H1 (cell line): ENCODE results near the gene THAP4. TPM values are rescaled to one million over a fixed set of nuclear protein-coding genes. Genes with fewer than 3 reads are reported as not detected.

Experiments used
- CTCF ChIA-PET: fragments of 300-600 bp; sonication (Branson Sonifier 250); formaldehyde crosslinking; loops from one replicate; lab custom pipeline; 2021; ENCODE audit not compliant: partially characterized antibody; lab: Charles Lee
- POLR2A ChIA-PET: fragments of 300-600 bp; sonication (Branson Sonifier 250); formaldehyde crosslinking; loops from one replicate; lab custom pipeline; 2021; ENCODE audit warnings: inconsistent platforms; ENCODE audit not compliant: partially characterized antibody; lab: Charles Lee
- DNase-seq, 2 experiments: peaks; one replicate each; pipeline versions ENCODE4 v3.0.0 to v3.0.0-alpha.2; 2010 to 2022; ENCODE audit warnings: low spot score in 2 of 2, low read depth in 1 of 2, mixed read lengths in 1 of 2
- FAIRE-seq: peaks from 2 replicates; lab custom pipeline; 2011; peaks lifted over from hg19 to GRCh38; lab: Jason Lieb, UNC
- H2AFZ ChIP-seq: 2 replicates; pipeline ENCODE4 v1.8.1; 2012; ENCODE audit warnings: low read length, inconsistent platforms
- H2AK5ac ChIP-seq: 2 replicates; pipeline ENCODE4 v1.6.1; 2013; ENCODE audit warnings: low read depth, low read length
- H2BK120ac ChIP-seq: replicated peaks from 2 replicates; pipeline ENCODE3; 2013; ENCODE audit warnings: low read depth, low read length, inconsistent platforms
- H2BK12ac ChIP-seq: 2 replicates; pipeline ENCODE4 v1.6.1; 2013; ENCODE audit warnings: low read depth, low read length
- H2BK15ac ChIP-seq: 2 replicates; pipeline ENCODE4 v1.6.1; 2013; ENCODE audit warnings: low read length
- H2BK20ac ChIP-seq: 2 replicates; pipeline ENCODE4 v1.6.1; 2013; ENCODE audit warnings: low read length
- H2BK5ac ChIP-seq: 2 replicates; pipeline ENCODE4 v1.6.1; 2013; ENCODE audit warnings: low read depth, low read length
- H3K14ac ChIP-seq: 2 replicates; pipeline ENCODE4 v1.6.1; 2013; ENCODE audit warnings: inconsistent platforms; ENCODE audit not compliant: insufficient read length
- H3K18ac ChIP-seq: 2 replicates; pipeline ENCODE4 v1.6.1; 2013; ENCODE audit warnings: low read length; ENCODE audit errors: extremely low read depth
- H3K23ac ChIP-seq: 2 replicates; pipeline ENCODE4 v1.6.1; 2013; ENCODE audit warnings: inconsistent platforms; ENCODE audit not compliant: insufficient read length
- H3K23me2 ChIP-seq: 2 replicates; pipeline ENCODE4 v1.6.1; 2013; ENCODE audit warnings: low read depth, low read length
- H3K27ac ChIP-seq: 2 replicates; pipeline ENCODE4 v1.6.1; 2011; ENCODE audit warnings: low read depth, low read length, inconsistent platforms
- H3K27me3 ChIP-seq, 4 experiments: replicated peaks in 1 of 4; 1 replicate in 1 of 4; 2 replicates in 3 of 4; pipeline versions ENCODE4 v1.6.1 to v1.8.1; 2011 to 2013; ENCODE audit warnings: low read length in 3 of 4, mild to moderate bottlenecking in 3 of 4, inconsistent platforms in 2 of 4, mixed read lengths in 2 of 4, moderate library complexity in 1 of 4; ENCODE audit not compliant: control insufficient read depth in 3 of 4, insufficient read depth in 3 of 4; ENCODE audit errors: extremely low read depth in 1 of 4
- H3K36me3 ChIP-seq, 4 experiments: 2 replicates each; pipeline versions ENCODE4 v1.6.1 to v1.8.1; 2011 to 2013; ENCODE audit warnings: mild to moderate bottlenecking in 4 of 4, low read length in 3 of 4, moderate library complexity in 2 of 4, control low read depth in 1 of 4, inconsistent platforms in 1 of 4; ENCODE audit not compliant: insufficient read depth in 4 of 4, control insufficient read depth in 2 of 4
- H3K4ac ChIP-seq: replicated peaks from 2 replicates; pipeline ENCODE3; 2013; ENCODE audit warnings: low read length, low read depth, mixed read lengths, inconsistent platforms; ENCODE audit not compliant: insufficient read length
- H3K4me1 ChIP-seq, 4 experiments: replicated peaks in 1 of 4; 1 replicate in 1 of 4; 2 replicates in 3 of 4; pipeline versions ENCODE4 v1.6.1 to v1.8.1; 2011 to 2013; ENCODE audit warnings: low read length in 3 of 4, inconsistent platforms in 2 of 4, mixed read lengths in 1 of 4; ENCODE audit not compliant: insufficient read depth in 4 of 4, control insufficient read depth in 3 of 4
- H3K4me2 ChIP-seq, 2 experiments: 2 replicates each; pipeline versions ENCODE4 v1.6.1 to v1.8.1; 2011 to 2013; ENCODE audit warnings: low read depth in 2 of 2, low read length in 2 of 2, control low read depth in 1 of 2, inconsistent platforms in 1 of 2, mild to moderate bottlenecking in 1 of 2; ENCODE audit not compliant: insufficient read depth in 1 of 2
- H3K4me3 ChIP-seq, 4 experiments: fragments of 200-600, 300-600 bp in 1 of 4; sonication (generic), shearing (Covaris generic), sonication (Bioruptor Twin) in 1 of 4; 2 replicates each; pipeline versions ENCODE4 v1.5.1 to v1.8.1; 2011 to 2016; ENCODE audit warnings: low read length in 4 of 4, low read depth in 3 of 4, control low read depth in 2 of 4, inconsistent platforms in 2 of 4, mild to moderate bottlenecking in 2 of 4, mixed read lengths in 1 of 4, moderate library complexity in 1 of 4; ENCODE audit not compliant: insufficient read depth in 2 of 4; ENCODE audit errors: extremely low read depth in 1 of 4
- H3K56ac ChIP-seq: replicated peaks from 2 replicates; pipeline ENCODE3; 2013; ENCODE audit warnings: low read depth, mild to moderate bottlenecking, mixed read lengths, low read length, inconsistent platforms; ENCODE audit not compliant: insufficient read length
- H3K79me1 ChIP-seq: 2 replicates; pipeline ENCODE4 v1.6.1; 2013; ENCODE audit warnings: low read depth, low read length, control low read depth
- H3K79me2 ChIP-seq, 2 experiments: 2 replicates each; pipeline versions ENCODE4 v1.6.1 to v1.8.1; 2012 to 2013; ENCODE audit warnings: low read length in 2 of 2, mild to moderate bottlenecking in 2 of 2, inconsistent platforms in 1 of 2; ENCODE audit not compliant: insufficient read depth in 2 of 2, control insufficient read depth in 1 of 2
- H3K9ac ChIP-seq, 4 experiments: replicated peaks in 1 of 4; 1 replicate in 1 of 4; 2 replicates in 3 of 4; pipeline versions ENCODE4 v1.6.1 to v1.8.1; 2011 to 2013; ENCODE audit warnings: low read depth in 3 of 4, low read length in 3 of 4, control low read depth in 2 of 4, mild to moderate bottlenecking in 2 of 4, moderate library complexity in 2 of 4, inconsistent platforms in 1 of 4; ENCODE audit errors: extremely low read depth in 1 of 4
- H3K9me3 ChIP-seq, 2 experiments: 2 replicates each; pipeline versions ENCODE4 v1.6.1 to v1.8.1; 2012 to 2013; ENCODE audit warnings: mild to moderate bottlenecking in 2 of 2, moderate library complexity in 2 of 2, control low read depth in 1 of 2, inconsistent platforms in 1 of 2, low read depth in 1 of 2, low read length in 1 of 2, mixed read lengths in 1 of 2; ENCODE audit not compliant: insufficient read depth in 2 of 2
- H4K20me1 ChIP-seq, 2 experiments: replicated peaks in 1 of 2; 2 replicates each; pipeline versions ENCODE3 to v1.8.1; 2011 to 2013; ENCODE audit warnings: inconsistent platforms in 2 of 2, low read length in 2 of 2, mild to moderate bottlenecking in 1 of 2; ENCODE audit not compliant: insufficient read depth in 2 of 2, control insufficient read depth in 1 of 2
- H4K5ac ChIP-seq: 2 replicates; pipeline ENCODE4 v1.6.1; 2013; ENCODE audit warnings: low read length, low read depth, mixed read lengths, inconsistent platforms; ENCODE audit not compliant: insufficient read length
- H4K8ac ChIP-seq: 2 replicates; pipeline ENCODE4 v1.8.0; 2013; ENCODE audit warnings: mild to moderate bottlenecking, moderate library complexity, low read length, inconsistent platforms; ENCODE audit not compliant: insufficient read depth; ENCODE audit errors: extremely low read depth
- H4K91ac ChIP-seq: replicated peaks from 2 replicates; pipeline ENCODE3; 2013; ENCODE audit warnings: low read length, mixed read lengths, inconsistent platforms; ENCODE audit not compliant: insufficient read length
- ATF2 ChIP-seq: IDR thresholded peaks from 2 replicates; pipeline ENCODE4 v1.6.1; 2012; ENCODE audit warnings: low read length, inconsistent platforms
- CEBPB ChIP-seq: IDR thresholded peaks from 2 replicates; pipeline ENCODE4 v1.6.1; 2012; ENCODE audit warnings: low read depth, low read length
- CHD1 ChIP-seq: IDR thresholded peaks from 2 replicates; pipeline ENCODE4 v1.6.1; 2012; ENCODE audit warnings: low read depth, low read length, improper control_type of control experiment
- CREB1 ChIP-seq: IDR thresholded peaks from 2 replicates; pipeline ENCODE4 v1.6.1; 2012; ENCODE audit warnings: inconsistent platforms
- GABPA ChIP-seq: IDR thresholded peaks from 2 replicates; pipeline ENCODE4 v1.6.1; 2011; ENCODE audit warnings: mild to moderate bottlenecking, low read length, moderate library complexity, borderline replicate concordance; ENCODE audit not compliant: insufficient read depth
- JUN ChIP-seq: IDR thresholded peaks from 2 replicates; pipeline ENCODE4 v1.6.1; 2011; ENCODE audit warnings: low read depth, mild to moderate bottlenecking, improper control_type of control experiment, low read length
- KDM5A ChIP-seq: fragments of 200-600 bp; IDR thresholded peaks from 2 replicates; pipeline ENCODE4 v1.7.1; 2012; ENCODE audit warnings: mild to moderate bottlenecking, low read length, inconsistent platforms, mixed read lengths
- RXRA ChIP-seq: IDR thresholded peaks from 2 replicates; pipeline ENCODE4 v1.6.1; 2011; ENCODE audit warnings: low read depth, mild to moderate bottlenecking, low read length, moderate library complexity; ENCODE audit not compliant: insufficient read depth
- SIN3A ChIP-seq, 2 experiments: IDR thresholded peaks in 1 of 2; conservative IDR thresholded peaks in 1 of 2; 2 replicates each; pipeline ENCODE4 v1.6.1; 2011 to 2012; ENCODE audit warnings: low read length in 2 of 2, improper control_type of control experiment in 1 of 2, low read depth in 1 of 2, mild to moderate bottlenecking in 1 of 2
- TAF1 ChIP-seq: IDR thresholded peaks from 2 replicates; pipeline ENCODE4 v1.6.1; 2011; ENCODE audit warnings: mild to moderate bottlenecking, low read depth, low read length
- TAF7 ChIP-seq: optimal IDR thresholded peaks from 2 replicates; pipeline ENCODE3; 2011; ENCODE audit warnings: low read depth, mild to moderate bottlenecking, inconsistent platforms, low read length, moderate library complexity, borderline replicate concordance
- TBP ChIP-seq: IDR thresholded peaks from 2 replicates; pipeline ENCODE4 v1.6.1; 2011; ENCODE audit warnings: low read depth, low read length, improper control_type of control experiment
- TEAD4 ChIP-seq: IDR thresholded peaks from 2 replicates; pipeline ENCODE4 v1.6.1; 2012; ENCODE audit warnings: low read depth, low read length, inconsistent platforms, mixed read lengths
- ZNF274 ChIP-seq: IDR thresholded peaks from 2 replicates; pipeline ENCODE4 v1.7.0; 2012; ENCODE audit warnings: low read length, borderline replicate concordance; ENCODE audit errors: extremely low read depth
- polyA plus RNA-seq, 7 experiments: library from polyadenylated mRNA; depleted of rRNA in 3 of 7; stranded (reverse) in 5 of 7; unstranded in 2 of 7; fragments of >200 nt in 5 of 7; fragments of 200-250 nt in 2 of 7; gene quantifications; 1 replicate in 5 of 7; 2 replicates in 1 of 7; 4 replicates in 1 of 7; pipeline versions ENCODE4 v1.2.1 to v1.2.3, GENCODE V29; 2011 to 2013; ENCODE audit warnings: missing spikeins in 2 of 7, mixed read lengths in 2 of 7
- total RNA-seq: library from RNA; stranded (reverse); fragmentation: NEBNext Ultra II Directional; extraction: Animal tissue kit (Norgen Biotek cat#: 25700); gene quantifications from 2 replicates; pipeline ENCODE4 v1.2.1, GENCODE V29; 2021

THAP4 gene
- total and polyA plus RNA-seq, 2 of the 8 experiments (the other 6 are each of a cell fraction or from before 2014, with no cell fraction given): 78.9 to 83.6 TPM

- no peaks in the 10 kb centered on the region for H3K79me2 ChIP-seq
- H2BK120ac ChIP-seq: no peak overlapping the region
- H4K5ac ChIP-seq: no peak overlapping the region
- H3K18ac ChIP-seq: no peak overlapping the region
- no peak overlapping the region for H2BK20ac ChIP-seq
- peaks cover 8% of the 10 kb centered on the region; the same call in 1 of the 2 replicates for H3K23me2 ChIP-seq
- no peak overlapping the region for H3K4me3 ChIP-seq
- no peak overlapping the region for H3K4me2 ChIP-seq
- H3K9ac ChIP-seq: no peak overlapping the region
- POLR2A ChIA-PET: no interaction called here
- no peak overlapping the region for H2AK5ac ChIP-seq
- no peak overlapping the region for H2BK5ac ChIP-seq
- DNase-seq: no peak
- no peak overlapping the region for H4K91ac ChIP-seq
- FAIRE-seq: no peak
- H3K14ac ChIP-seq: no peak overlapping the region
- H3K23ac ChIP-seq: no peak overlapping the region
- no peak overlapping the region for H2BK12ac ChIP-seq
- CTCF ChIA-PET: interaction anchor here (0.9 to 2.2 kb wide), 4 partner anchors 7 to 28 kb away, joined by 3 to 9 read pairs (median 4); no protein-coding TSS in a partner anchor
- no peak overlapping the region for H3K4ac ChIP-seq
- H3K36me3 ChIP-seq: no peaks in the 10 kb centered on the region
- H4K20me1 ChIP-seq: peaks cover 2 to 4% of the 10 kb centered on the region in 2 experiments
- H3K56ac ChIP-seq: no peak overlapping the region
- peaks cover 0 to 2% (median 0%) of the 10 kb centered on the region in 4 experiments; a peak in 2 of 7 replicates for H3K27me3 ChIP-seq
- H2BK15ac ChIP-seq: no peak overlapping the region
- H4K8ac ChIP-seq: no peak overlapping the region
- H3K27ac ChIP-seq: no peak overlapping the region
- no peak overlapping the region for H2AFZ ChIP-seq
- peaks cover 0 to 8% (median 3%) of the 10 kb centered on the region in 4 experiments; a peak in 4 of 7 replicates for H3K4me1 ChIP-seq
- H3K79me1 ChIP-seq: no peaks in the 10 kb centered on the region; the same call in 1 of the 2 replicates
- 0 out of 4 replicates have a peak, but pooled peaks cover 0 to 4% of the 10 kb centered on the region in 2 experiments for H3K9me3 ChIP-seq
- TF ChIP-seq ATF2: no peak
- TF ChIP-seq JUN: no peak
- TF ChIP-seq CHD1: no peak
- no peak for TF ChIP-seq CREB1
- no peak for TF ChIP-seq GABPA
- no peak for TF ChIP-seq TEAD4
- no peak for TF ChIP-seq SIN3A (conservative IDR thresholded peaks at IDR 0.05 in 1 of 2, IDR thresholded peaks at IDR 0.05 in 1 of 2; ENCODE audit: low read depth in 1 of 2, low read length in 2 of 2)
- TF ChIP-seq ZNF274: no peak
- no peak for TF ChIP-seq KDM5A
- no peak for TF ChIP-seq TAF1
- no peak for TF ChIP-seq TBP
- TF ChIP-seq TAF7: no peak
- TF ChIP-seq CEBPB: no peak
- TF ChIP-seq RXRA: no peak
These were observed 80.2 kb downstream of the THAP4 start for GRCh38 chr2:241556746-241557145.
